Measurements from ENCODE around the gene SLC4A2.

Gene SLC4A2

DNA sequence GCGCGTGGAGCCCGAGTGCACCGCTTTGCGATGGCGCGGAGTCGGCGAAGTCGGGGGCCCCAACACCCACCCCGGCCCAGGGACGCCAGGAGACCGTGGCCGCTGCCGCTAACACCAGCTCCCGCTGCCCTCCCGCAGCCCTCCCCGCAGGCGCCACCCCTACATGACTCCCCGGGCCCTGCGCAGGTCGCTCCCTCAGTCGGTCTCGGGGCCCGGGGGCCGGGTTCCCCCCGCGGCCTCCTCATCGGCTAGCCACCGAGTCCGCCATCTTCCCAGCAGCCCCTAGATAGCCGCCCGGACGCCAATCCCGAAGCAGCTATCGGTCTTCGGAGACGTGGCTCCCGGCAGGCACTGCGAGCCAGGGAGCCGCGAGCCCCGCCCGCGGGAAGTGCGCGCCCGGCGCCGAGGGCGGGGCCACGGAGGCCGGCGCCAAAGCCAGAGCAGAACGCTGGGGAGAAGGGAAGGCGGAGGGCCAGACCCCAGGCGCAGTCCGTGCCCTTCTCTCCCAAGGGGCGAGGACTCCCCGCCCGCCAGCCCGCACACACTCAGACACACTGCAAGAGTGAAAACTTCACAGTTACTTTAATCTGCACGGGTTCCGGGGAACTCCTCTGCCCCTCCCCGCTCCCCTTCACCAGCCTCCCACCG is 21.3 kb downstream of the SLC4A2 start, which contains the start of gene FASTK:
TSS of gene FASTK (minus strand) at position 288 of the 648 bp plus-strand sequence. CDS start at position 245, 43 bp downstream.
- TF ChIP-seq GATA1 (IDR thresholded peaks at IDR 0.05; ENCODE audit: low read depth, low read length) (no peak), POLR2A (IDR thresholded peaks at IDR 0.05; ENCODE audit: low read length) (peak; percentile 78)
- peak; percentile 92 to 95 for DNase-seq

DNA sequence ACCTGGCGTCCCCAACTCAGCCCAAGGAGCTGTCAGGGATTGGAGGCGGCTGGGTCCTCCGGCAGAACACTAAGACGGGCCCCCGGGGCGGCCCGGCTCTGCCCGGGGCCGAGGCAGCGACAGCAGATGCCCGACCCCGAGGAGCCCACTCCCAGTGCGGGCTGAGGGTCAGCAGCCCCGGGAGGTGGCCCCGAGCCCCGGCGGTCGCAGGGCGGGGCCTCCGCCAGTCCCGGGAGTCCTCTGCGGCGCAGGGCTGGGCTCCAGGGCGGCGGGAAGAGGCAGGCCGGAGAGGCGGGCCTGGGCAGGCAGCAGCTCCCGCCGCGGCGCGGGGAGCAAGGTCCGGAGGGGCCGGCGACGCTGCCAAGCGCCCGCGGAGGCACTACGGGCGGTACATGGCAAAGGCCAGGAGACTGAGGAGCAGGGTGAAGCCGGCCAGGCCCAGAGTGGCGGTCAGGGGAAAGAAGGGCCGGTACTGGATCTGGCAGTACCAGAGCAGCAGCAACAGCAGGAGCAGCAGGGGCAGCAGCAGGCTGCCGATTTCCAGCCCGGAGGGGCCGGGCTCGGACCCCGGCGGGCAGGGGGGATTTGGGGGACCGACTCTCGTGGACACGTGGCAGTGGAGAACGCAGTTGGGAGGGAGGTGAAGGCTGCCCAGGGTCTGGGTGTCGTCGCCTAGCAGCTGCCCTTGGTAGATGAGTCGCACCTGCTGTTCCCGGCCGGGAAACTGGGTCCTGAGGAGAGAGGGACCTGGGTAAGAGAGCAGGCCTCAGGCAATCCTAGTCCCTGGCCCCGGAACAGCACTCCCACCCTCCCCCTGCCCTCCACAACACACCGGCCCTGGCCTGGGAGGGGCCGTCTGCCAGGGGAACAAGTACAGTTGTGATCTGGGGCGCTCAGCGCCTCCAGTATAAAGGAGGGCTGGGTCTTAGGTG is 22.0 kb downstream of the SLC4A2 start:
- no peak for DNase-seq
- peak; percentile 4 for TF ChIP-seq POLR2A (IDR thresholded peaks at IDR 0.05; ENCODE audit: low read length)
- TF ChIP-seq GATA1 (IDR thresholded peaks at IDR 0.05; ENCODE audit: low read depth, low read length): no peak

DNA sequence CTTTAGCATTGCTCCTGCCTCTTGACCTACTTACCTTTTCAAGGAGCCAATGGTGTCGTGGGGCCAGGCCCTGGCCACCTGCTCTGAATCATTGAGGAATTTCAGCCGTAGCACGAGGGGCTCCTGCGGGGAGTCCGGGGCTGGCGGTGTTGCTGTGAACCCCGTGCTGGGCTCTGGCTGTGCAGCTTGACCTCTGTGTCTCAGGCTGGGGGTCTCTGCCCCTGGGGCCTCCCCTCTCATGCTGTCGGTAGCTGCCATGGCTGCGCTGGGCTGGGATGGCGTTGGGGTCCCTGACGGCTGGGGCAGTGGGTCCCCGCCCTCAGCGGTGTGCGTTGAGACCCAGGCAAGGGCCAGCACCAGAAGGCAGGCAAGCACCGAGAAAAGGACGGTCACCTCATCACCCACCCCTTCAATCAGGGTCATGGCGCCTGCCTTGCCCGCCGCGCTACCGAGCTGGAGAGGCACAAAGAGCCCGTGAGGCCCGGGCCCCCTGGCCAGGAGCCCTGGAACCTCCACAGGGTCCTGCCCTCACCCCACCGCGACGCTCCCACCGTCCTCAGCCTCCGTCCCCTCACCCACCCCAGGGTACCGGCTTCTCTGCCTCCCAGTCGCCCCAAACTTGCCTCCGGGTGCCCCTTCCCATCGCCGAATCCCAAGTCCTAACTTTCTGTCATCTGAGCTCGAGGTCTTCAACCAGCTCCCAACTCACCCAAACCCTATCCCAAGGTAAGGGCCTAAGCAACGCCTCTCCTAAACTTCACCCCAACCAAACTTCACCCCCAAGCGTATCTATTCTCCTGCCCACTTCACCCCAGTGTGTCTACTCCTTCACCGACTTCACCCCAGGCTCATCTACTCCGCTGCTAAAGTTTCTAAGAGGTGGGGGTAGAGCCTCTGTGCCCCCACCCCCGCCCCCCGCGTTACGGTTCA is 23.0 kb downstream of the SLC4A2 start:
- DNase-seq: no peak
- no peak for TF ChIP-seq POLR2A (IDR thresholded peaks at IDR 0.05; ENCODE audit: low read length)
- TF ChIP-seq GATA1 (IDR thresholded peaks at IDR 0.05; ENCODE audit: low read depth, low read length): no peak

DNA sequence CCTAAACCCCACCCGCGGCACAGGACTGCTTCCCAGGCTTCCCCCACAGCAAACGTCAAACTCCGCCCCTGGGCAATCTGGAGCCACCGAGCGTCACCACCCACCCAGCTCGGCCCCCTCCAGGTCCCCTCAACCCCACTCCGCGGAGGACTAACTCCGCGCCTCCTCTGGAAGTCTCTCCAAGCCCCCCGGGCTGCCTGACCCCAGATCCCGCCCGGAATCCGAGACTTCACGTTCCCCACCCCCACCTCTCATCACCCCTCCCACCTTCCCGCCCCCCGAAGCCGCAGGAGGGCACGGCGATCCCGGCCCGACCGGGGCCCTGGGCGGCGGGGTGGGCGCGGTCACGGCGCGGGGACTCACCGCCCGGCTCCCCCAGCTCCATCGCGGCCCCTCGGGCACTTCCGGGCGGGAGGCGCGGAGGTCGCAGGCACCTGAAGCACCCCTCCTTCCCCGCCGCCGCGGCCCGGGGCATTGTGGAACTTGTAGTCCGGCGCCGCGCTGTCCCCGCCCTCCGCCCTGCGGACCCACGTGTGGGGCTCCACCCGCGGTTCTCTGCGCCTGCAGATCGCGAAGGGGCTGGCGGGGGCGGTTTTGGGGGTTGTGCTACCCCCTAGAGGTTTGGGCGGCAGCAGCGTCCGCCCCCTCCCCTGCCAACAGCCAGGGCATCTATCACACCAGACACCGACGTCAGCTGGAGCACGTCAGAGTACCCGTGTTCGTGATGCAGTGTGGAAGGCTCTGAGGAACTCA is 23.9 kb downstream of the SLC4A2 start, which contains the start of gene TMUB1:
TSS of gene TMUB1 (minus strand) at position 423 of the 753 bp plus-strand sequence. CDS start 930 bp downstream, outside the sequence.
- TF ChIP-seq GATA1 (IDR thresholded peaks at IDR 0.05; ENCODE audit: low read depth, low read length): no peak
- TF ChIP-seq POLR2A (IDR thresholded peaks at IDR 0.05; ENCODE audit: low read length): no peak
- peak; percentile 74 to 82 for DNase-seq

GRCh38 chr7:151083824-151084160 is 24.4 kb downstream of the SLC4A2 start:
- DNase-seq: no peak
- no peak for TF ChIP-seq POLR2A (IDR thresholded peaks at IDR 0.05; ENCODE audit: low read length)

DNA sequence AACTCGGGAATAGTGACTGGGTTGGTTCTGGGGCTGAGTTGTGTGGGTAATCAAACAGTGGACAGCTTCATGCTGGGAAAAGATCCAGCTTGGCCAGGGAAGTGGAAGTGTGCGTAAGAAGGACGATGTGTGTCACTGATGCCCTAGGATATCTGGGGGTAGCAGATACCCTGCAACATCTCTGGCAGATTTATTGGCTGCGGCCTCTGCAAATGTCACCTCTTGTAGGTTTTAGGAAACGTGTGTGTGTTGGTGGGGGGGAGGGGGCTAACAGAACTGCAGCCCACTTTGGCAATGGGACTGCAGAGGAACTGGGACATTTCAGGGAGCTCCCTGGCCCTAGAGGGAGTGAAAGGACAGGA is 25.9 kb downstream of the SLC4A2 start:
- no peak for DNase-seq
- TF ChIP-seq GATA1 (IDR thresholded peaks at IDR 0.05; ENCODE audit: low read depth, low read length) (no peak), POLR2A (IDR thresholded peaks at IDR 0.05; ENCODE audit: low read length) (no peak)

DNA sequence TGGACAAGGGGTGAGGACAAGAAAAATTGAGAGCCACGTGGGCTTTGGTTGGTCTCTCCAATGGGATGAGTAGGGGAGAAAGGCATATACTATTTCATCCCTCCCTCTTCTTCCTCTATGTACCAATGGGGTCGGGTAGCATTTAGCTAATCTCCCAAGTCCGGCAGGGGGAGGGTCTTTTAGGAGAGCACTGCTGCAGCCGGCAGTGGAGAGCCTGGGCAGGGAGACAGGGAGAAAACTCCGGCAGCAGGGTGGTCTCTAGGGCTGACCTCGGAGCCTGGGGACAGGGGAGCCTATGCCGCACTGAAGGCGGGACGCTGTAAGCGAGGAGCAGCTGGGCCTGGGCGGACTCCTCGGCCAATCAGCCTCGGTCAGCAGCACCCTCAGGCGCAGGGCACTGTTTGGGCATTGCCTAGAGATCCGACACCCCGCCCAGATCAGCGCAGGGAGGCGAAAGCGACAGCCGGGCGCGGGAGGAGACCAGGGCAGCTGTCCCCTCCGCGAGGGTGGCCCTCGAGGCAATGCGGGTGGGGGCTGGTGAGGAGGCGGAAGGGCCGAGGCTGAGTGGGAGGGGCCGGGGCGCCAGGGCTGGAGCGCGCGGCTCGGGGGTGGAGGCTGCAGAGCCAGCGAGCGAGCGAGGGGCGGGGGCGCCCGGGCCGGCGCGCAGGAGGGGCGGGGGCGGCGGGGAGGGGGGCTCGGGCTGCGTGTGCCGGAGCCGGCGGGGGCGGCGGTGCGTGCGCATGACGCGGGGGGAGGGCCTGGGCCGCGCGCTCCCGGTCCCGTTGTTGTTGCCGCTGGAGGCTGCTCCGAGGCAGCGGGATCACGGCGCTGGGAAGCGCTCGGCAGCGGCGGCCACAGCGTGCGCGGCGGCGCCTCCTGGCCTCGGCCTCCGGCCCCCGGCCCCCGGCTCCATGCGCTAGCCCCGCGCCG is 26.6 kb downstream of the SLC4A2 start, which contains the start of gene AGAP3:
TSS of gene AGAP3 (plus strand) at position 785 of the 930 bp plus-strand sequence. CDS start 267 bp downstream, outside the sequence.
- peak; percentile 51 for TF ChIP-seq POLR2A (IDR thresholded peaks at IDR 0.05; ENCODE audit: low read length)
- no peak for TF ChIP-seq GATA1 (IDR thresholded peaks at IDR 0.05; ENCODE audit: low read depth, low read length)
- DNase-seq: peak; percentile 81

DNA sequence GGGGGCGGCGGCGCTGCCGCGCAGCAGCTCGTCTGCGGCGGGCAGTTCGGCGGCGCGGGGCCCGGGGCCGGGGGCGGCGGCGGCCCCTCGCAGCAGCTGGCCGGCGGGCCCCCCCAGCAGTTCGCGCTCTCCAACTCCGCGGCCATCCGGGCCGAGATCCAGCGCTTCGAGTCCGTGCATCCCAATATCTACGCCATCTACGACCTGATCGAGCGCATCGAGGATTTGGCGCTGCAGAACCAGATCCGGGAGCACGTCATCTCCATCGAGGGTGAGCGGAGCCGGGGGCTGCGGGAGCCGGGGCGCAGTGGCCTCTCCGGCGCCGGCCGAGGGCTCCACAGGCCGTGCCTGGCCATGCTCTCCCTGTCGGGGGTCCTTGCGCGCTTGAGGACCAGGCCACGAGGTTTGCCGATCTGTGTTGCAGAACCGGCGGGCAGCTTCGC is 27.4 kb downstream of the SLC4A2 start:
- peak; percentile 61 to 67 for DNase-seq
- TF ChIP-seq POLR2A (IDR thresholded peaks at IDR 0.05; ENCODE audit: low read length) (no peak), GATA1 (IDR thresholded peaks at IDR 0.05; ENCODE audit: low read depth, low read length) (no peak)

DNA sequence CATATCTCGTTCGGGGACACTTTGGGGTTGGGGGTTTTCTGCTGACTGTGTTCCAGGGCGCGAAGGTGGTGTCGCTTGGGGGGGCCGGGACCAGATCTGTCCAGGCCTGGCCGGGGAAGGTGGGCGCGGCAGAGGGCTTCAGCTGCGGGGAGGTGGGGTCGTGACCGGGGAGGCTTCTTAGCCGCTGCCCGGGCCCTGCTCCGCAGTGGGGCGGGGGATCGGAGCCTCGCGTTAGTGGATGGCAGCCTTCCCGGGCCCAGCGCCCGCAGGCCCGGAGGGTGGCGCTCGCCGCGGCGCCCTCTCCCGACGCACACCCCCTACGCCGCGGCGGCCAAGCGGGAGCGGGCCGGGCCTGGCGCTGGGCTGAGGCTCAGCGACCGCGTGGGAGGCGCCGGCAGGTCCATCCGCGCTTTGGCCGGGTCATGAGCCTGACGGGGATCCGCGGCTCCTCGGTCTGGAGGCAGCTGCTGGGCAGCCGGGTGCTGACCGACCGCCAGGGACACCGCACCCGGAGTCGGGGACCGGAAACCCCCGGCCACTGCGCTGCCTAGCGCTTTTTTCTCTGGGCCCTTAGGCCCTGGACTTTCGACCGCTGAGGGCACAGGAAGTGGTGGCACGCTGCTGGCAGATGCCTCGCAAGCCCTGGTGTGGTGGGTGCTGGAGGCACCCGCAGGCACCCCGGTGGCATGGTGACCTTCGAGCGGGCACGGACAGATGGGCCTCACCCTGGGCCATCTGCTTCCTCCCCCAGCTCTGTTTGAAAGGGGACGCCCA is 28.0 kb downstream of the SLC4A2 start:
- DNase-seq: peak; percentile 64 to 72
- TF ChIP-seq GATA1 (IDR thresholded peaks at IDR 0.05; ENCODE audit: low read depth, low read length) (no peak), POLR2A (IDR thresholded peaks at IDR 0.05; ENCODE audit: low read length) (no peak)

DNA sequence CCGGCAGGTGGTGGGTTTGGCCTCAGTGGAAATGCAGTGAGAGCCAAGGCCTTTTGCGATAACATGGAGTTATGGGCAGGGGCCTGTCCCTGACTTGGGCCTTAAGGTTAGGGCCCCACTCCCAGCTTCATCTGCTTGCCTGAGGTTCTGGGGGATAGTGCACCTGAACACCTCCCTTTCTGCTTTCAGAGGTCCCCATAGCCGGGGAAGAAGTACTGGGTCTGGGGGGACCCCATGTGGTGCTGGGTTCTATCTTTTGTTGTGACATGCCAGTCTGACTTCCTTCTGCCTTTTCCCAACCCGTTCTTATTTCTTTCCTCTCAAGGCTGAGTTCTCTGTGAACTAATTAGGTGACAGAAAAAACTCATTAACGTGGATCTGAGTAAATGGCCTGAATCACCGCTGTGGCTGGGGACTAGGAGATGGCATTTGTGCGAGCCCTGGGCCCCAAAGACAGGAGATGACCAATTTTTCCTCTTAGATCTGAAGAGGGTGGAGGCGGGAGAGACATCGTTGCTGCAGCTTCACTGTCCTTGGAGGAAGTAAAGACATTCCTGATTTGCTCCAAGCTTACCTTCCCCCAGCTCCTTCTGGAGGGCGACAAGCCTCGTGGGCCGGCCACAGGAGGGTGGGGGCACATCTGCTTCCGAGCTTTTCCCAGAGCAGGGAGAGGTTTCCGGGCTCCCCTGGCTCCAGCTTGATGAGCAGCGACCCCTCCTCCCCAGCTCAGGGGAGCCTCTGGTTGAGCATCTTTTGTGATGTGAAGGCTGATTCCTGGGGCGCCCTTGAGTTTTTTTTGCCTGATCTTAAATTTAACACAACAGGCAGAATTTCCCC is 28.8 kb downstream of the SLC4A2 start:
- DNase-seq: peak in 1 of 2 experiments; percentile 38

More for the DNA sequence above, 28.8 kb downstream of the SLC4A2 start:
- no peak for TF ChIP-seq GATA1 (IDR thresholded peaks at IDR 0.05; ENCODE audit: low read depth, low read length)
- TF ChIP-seq POLR2A (IDR thresholded peaks at IDR 0.05; ENCODE audit: low read length): no peak
